ENCODE data around the gene S100A6.

Gene S100A6

GRCh38 chr1:153557877-153558276, 22.1 kb upstream of the S100A6 start:
- no peak for TF ChIP-seq CTCF (IDR thresholded peaks at IDR 0.05)

- TF ChIP-seq CTCF (IDR thresholded peaks at IDR 0.05): no peak
These were observed 20.6 kb upstream of the S100A6 start for GRCh38 chr1:153556348-153556747.

DNA sequence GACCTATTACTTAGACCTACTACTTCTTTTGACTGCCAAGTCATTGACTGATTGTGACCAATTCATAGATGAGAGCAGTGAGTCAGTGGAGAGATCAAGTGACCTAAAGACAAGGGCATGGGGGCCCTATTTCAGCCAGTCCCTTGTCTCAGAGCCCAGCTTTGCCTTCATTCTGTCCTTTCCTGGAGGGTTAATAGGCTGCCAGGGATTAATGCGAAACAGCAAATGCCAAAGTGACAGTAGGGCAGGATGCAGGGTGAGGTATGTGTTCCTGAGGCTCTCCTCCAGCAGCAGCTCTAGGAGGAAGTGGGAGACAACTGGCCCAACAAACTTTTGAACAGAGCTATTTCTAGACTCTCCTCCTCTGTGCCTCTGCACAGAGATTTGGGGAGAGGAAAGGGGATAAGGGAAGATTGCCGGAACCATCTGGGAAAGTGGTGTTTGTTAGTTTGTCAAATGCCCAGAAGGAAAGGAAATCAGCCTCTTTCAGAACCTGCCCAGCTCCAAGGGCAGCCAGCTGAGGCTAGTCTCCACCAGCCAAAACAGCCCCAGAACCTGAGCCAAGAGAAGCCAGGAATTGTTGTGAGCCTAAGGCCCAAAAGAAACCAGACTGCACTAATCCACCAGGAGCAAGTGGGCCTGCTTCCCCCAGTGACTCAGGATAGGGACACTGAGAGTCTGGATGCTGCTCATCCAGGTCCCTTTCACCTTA, 18.2 kb upstream of the S100A6 start:
- no peak for TF ChIP-seq CTCF (IDR thresholded peaks at IDR 0.05)

GRCh38 chr1:153553096-153553495, 17.3 kb upstream of the S100A6 start:
- TF ChIP-seq CTCF (IDR thresholded peaks at IDR 0.05): no peak

DNA sequence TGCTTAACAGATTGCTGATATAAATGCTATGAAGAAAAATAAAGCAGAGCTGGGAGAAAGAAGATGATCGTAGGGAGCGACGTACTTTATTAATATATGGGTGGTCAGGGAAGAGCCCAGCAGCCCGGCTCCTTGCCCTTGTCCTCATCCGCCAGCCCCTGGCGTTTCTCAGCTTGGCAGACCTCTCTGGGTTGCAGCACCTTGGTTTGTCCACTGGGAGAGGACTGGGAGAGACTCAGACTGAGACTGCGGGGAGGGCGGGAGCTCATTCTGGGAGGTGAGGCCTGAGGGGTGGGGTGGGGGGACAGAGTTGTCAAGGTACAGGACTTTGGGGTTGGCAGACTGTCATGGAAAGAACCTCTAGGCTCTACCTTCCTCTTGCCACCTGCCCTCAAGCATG, 16.5 kb upstream of the S100A6 start:
- TF ChIP-seq CTCF (IDR thresholded peaks at IDR 0.05): no peak

DNA sequence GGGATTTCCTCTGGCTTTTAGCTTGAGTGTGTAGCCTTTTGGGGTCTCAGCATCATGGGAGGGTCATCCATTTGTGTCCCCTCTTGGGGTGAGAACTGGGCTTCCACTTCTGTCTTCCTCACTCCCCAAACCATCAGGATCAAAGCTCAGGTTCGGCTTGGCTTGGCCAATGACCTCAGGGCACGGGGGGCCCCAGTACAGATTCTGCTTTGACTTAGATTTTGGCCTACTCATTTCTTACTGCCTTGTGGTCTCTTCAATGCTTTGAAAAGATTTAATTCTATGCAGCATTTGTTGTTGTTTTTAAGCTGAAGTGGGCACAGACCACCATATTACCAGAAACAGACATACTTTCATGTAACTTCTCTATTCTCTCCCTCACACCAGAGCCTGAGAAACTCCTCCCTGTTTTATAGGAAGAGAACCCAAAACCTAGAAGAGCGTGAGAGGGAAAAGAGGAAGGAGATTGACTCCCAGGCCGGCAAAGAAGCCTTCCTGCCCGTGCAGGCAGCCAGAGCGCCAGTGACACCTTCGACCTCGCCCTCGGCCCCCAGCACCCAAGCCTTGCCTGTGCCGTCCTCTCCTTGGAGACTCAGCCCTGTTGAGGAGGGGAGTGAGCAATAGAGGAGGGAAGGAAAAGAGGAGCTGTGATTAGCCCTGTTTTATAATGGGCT, 15.2 kb upstream of the S100A6 start:
- no peak for TF ChIP-seq CTCF (IDR thresholded peaks at IDR 0.05)

DNA sequence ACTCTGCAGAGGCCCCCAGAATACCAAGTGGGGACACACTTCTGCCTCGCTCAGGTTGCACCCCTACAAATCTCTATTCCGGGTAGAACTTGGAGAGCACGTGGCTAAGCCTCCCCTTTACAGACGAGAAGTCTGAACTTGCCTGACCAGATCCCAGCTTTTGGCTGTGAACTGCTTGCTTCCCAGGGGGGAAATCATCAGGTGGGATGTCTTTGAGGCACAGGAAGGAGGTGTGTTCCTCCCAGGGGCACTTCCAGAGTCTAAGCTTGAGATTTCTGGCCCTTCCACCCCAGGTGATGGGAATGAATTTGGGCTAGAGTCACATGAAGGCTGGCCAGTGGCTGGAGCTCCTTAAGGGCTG, 14.6 kb upstream of the S100A6 start:
- no peak for TF ChIP-seq CTCF (IDR thresholded peaks at IDR 0.05)
